Measurements from ENCODE around the gene STK16.

DNA sequence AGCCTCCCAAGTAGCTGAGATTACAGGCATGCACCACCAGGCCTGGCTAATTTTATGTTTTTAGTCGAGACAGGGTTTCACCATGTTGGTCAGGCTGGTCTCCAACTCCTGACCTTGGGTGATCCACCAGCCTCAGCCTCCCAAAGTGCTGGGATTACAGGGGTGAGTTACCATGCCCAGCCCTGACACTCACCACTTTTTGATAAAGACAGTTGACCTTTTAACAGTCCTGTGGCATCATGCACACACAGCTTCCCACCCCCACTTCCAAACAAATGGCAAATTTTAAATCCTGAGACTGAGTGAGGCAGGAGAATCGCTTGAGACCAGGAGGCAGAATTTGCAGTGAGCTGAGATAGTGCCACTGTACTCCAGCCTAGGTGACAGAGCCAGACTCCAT, 27.7 kb downstream of the STK16 start:
- TF ChIP-seq TEAD4 (IDR thresholded peaks at IDR 0.05): no peak
- TF ChIP-seq FOXM1 (IDR thresholded peaks at IDR 0.05; ENCODE audit: borderline replicate concordance, low read depth): no peak
- TF ChIP-seq EP300 (IDR thresholded peaks at IDR 0.05; ENCODE audit: borderline replicate concordance): no peak
- TF ChIP-seq TAF1 (IDR thresholded peaks at IDR 0.05; ENCODE audit: low read depth): no peak
- TF ChIP-seq, protein P1, sequence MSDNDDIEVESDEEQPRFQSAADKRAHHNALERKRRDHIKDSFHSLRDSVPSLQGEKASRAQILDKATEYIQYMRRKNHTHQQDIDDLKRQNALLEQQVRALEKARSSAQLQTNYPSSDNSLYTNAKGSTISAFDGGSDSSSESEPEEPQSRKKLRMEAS (IDR thresholded peaks at IDR 0.05): no peak
- TF ChIP-seq YY1 (IDR thresholded peaks at IDR 0.05; ENCODE audit: low read depth): no peak
- no peak for TF ChIP-seq ZBTB7A (IDR thresholded peaks at IDR 0.05; ENCODE audit: low read depth)
